Endothelial cell of hepatic sinusoid (primary cell): ENCODE data around the gene HSPA12A.

ENCODE experiments used
- in situ Hi-C: cut with HindIII; loops from 2 replicates; pipeline ENCODE4 v1.10.0; 2017; ENCODE audit warnings: low sequenced_read_pairs

The HSPA12A gene

GRCh38 chr10:116744163-116744753, 1.9 kb upstream of the HSPA12A start:
- in situ Hi-C loops, result no loop called here

- in situ Hi-C loops, result no loop called here
Measured at GRCh38 chr10:116743266-116744064, 1.1 kb upstream of the HSPA12A start.

GRCh38 chr10:116741391-116742351, 695 bp downstream of the HSPA12A start:
- in situ Hi-C loops, result no loop called here

- in situ Hi-C loops, result no loop called here
Measured at GRCh38 chr10:116740971-116741370, 1.4 kb downstream of the HSPA12A start.

GRCh38 chr10:116738339-116738738, 4.0 kb downstream of the HSPA12A start:
- in situ Hi-C loops, result no loop called here

GRCh38 chr10:116737627-116738327, 4.6 kb downstream of the HSPA12A start:
- in situ Hi-C loops, result no loop called here

- in situ Hi-C loops, result no loop called here
Measured at GRCh38 chr10:116733566-116733965, 8.8 kb downstream of the HSPA12A start.

GRCh38 chr10:116732573-116732972, 9.8 kb downstream of the HSPA12A start:
- in situ Hi-C loops, result no loop called here

- in situ Hi-C loops, result no loop called here
Measured at GRCh38 chr10:116730464-116731260, 11.7 kb downstream of the HSPA12A start.

GRCh38 chr10:116729243-116729642, 13.1 kb downstream of the HSPA12A start:
- in situ Hi-C loops, result no loop called here

- in situ Hi-C loops, result no loop called here
Measured at GRCh38 chr10:116728526-116729096, 13.8 kb downstream of the HSPA12A start.

GRCh38 chr10:116723428-116724281, 18.7 kb downstream of the HSPA12A start:
- in situ Hi-C loops, result no loop called here

GRCh38 chr10:116722736-116723427, 19.5 kb downstream of the HSPA12A start:
- in situ Hi-C loops, result no loop called here

- in situ Hi-C loops, result no loop called here
Measured at GRCh38 chr10:116721547-116722392, 20.6 kb downstream of the HSPA12A start.

- in situ Hi-C loops, result no loop called here
Measured at GRCh38 chr10:116720668-116721546, 21.5 kb downstream of the HSPA12A start.

GRCh38 chr10:116720241-116720643, 22.1 kb downstream of the HSPA12A start:
- in situ Hi-C loops, result no loop called here
